H1 (cell line): Measurements from ENCODE around the gene PFKP. TPM values are rescaled to one million over a fixed set of nuclear protein-coding genes. Genes with fewer than 3 reads are reported as not detected.

Experiments
- CTCF ChIA-PET: fragments of 300-600 bp; sonication (Branson Sonifier 250); formaldehyde crosslinking; loops from one replicate; lab custom pipeline; 2021; ENCODE audit not compliant: partially characterized antibody; lab: Charles Lee
- POLR2A ChIA-PET: fragments of 300-600 bp; sonication (Branson Sonifier 250); formaldehyde crosslinking; loops from one replicate; lab custom pipeline; 2021; ENCODE audit warnings: inconsistent platforms; ENCODE audit not compliant: partially characterized antibody; lab: Charles Lee
- DNase-seq, 2 experiments: peaks; one replicate each; pipeline versions ENCODE4 v3.0.0 to v3.0.0-alpha.2; 2010 to 2022; ENCODE audit warnings: low spot score in 2 of 2, low read depth in 1 of 2, mixed read lengths in 1 of 2
- FAIRE-seq: peaks from 2 replicates; lab custom pipeline; 2011; peaks lifted over from hg19 to GRCh38; lab: Jason Lieb, UNC
- H2AFZ ChIP-seq: 2 replicates; pipeline ENCODE4 v1.8.1; 2012; ENCODE audit warnings: low read length, inconsistent platforms
- H2AK5ac ChIP-seq: 2 replicates; pipeline ENCODE4 v1.6.1; 2013; ENCODE audit warnings: low read depth, low read length
- H2BK120ac ChIP-seq: replicated peaks from 2 replicates; pipeline ENCODE3; 2013; ENCODE audit warnings: low read depth, low read length, inconsistent platforms
- H2BK12ac ChIP-seq: 2 replicates; pipeline ENCODE4 v1.6.1; 2013; ENCODE audit warnings: low read depth, low read length
- H2BK15ac ChIP-seq: 2 replicates; pipeline ENCODE4 v1.6.1; 2013; ENCODE audit warnings: low read length
- H2BK20ac ChIP-seq: 2 replicates; pipeline ENCODE4 v1.6.1; 2013; ENCODE audit warnings: low read length
- H2BK5ac ChIP-seq: 2 replicates; pipeline ENCODE4 v1.6.1; 2013; ENCODE audit warnings: low read depth, low read length
- H3K14ac ChIP-seq: 2 replicates; pipeline ENCODE4 v1.6.1; 2013; ENCODE audit warnings: inconsistent platforms; ENCODE audit not compliant: insufficient read length
- H3K18ac ChIP-seq: 2 replicates; pipeline ENCODE4 v1.6.1; 2013; ENCODE audit warnings: low read length; ENCODE audit errors: extremely low read depth
- H3K23ac ChIP-seq: 2 replicates; pipeline ENCODE4 v1.6.1; 2013; ENCODE audit warnings: inconsistent platforms; ENCODE audit not compliant: insufficient read length
- H3K23me2 ChIP-seq: 2 replicates; pipeline ENCODE4 v1.6.1; 2013; ENCODE audit warnings: low read depth, low read length
- H3K27ac ChIP-seq: 2 replicates; pipeline ENCODE4 v1.6.1; 2011; ENCODE audit warnings: low read depth, low read length, inconsistent platforms
- H3K27me3 ChIP-seq, 4 experiments: replicated peaks in 1 of 4; 1 replicate in 1 of 4; 2 replicates in 3 of 4; pipeline versions ENCODE4 v1.6.1 to v1.8.1; 2011 to 2013; ENCODE audit warnings: low read length in 3 of 4, mild to moderate bottlenecking in 3 of 4, inconsistent platforms in 2 of 4, mixed read lengths in 2 of 4, moderate library complexity in 1 of 4; ENCODE audit not compliant: control insufficient read depth in 3 of 4, insufficient read depth in 3 of 4; ENCODE audit errors: extremely low read depth in 1 of 4
- H3K36me3 ChIP-seq, 4 experiments: 2 replicates each; pipeline versions ENCODE4 v1.6.1 to v1.8.1; 2011 to 2013; ENCODE audit warnings: mild to moderate bottlenecking in 4 of 4, low read length in 3 of 4, moderate library complexity in 2 of 4, control low read depth in 1 of 4, inconsistent platforms in 1 of 4; ENCODE audit not compliant: insufficient read depth in 4 of 4, control insufficient read depth in 2 of 4
- H3K4ac ChIP-seq: replicated peaks from 2 replicates; pipeline ENCODE3; 2013; ENCODE audit warnings: low read length, low read depth, mixed read lengths, inconsistent platforms; ENCODE audit not compliant: insufficient read length
- H3K4me1 ChIP-seq, 4 experiments: replicated peaks in 1 of 4; 1 replicate in 1 of 4; 2 replicates in 3 of 4; pipeline versions ENCODE4 v1.6.1 to v1.8.1; 2011 to 2013; ENCODE audit warnings: low read length in 3 of 4, inconsistent platforms in 2 of 4, mixed read lengths in 1 of 4; ENCODE audit not compliant: insufficient read depth in 4 of 4, control insufficient read depth in 3 of 4
- H3K4me2 ChIP-seq, 2 experiments: 2 replicates each; pipeline versions ENCODE4 v1.6.1 to v1.8.1; 2011 to 2013; ENCODE audit warnings: low read depth in 2 of 2, low read length in 2 of 2, control low read depth in 1 of 2, inconsistent platforms in 1 of 2, mild to moderate bottlenecking in 1 of 2; ENCODE audit not compliant: insufficient read depth in 1 of 2
- H3K4me3 ChIP-seq, 4 experiments: fragments of 200-600, 300-600 bp in 1 of 4; sonication (generic), shearing (Covaris generic), sonication (Bioruptor Twin) in 1 of 4; 2 replicates each; pipeline versions ENCODE4 v1.5.1 to v1.8.1; 2011 to 2016; ENCODE audit warnings: low read length in 4 of 4, low read depth in 3 of 4, control low read depth in 2 of 4, inconsistent platforms in 2 of 4, mild to moderate bottlenecking in 2 of 4, mixed read lengths in 1 of 4, moderate library complexity in 1 of 4; ENCODE audit not compliant: insufficient read depth in 2 of 4; ENCODE audit errors: extremely low read depth in 1 of 4
- H3K56ac ChIP-seq: replicated peaks from 2 replicates; pipeline ENCODE3; 2013; ENCODE audit warnings: low read depth, mild to moderate bottlenecking, mixed read lengths, low read length, inconsistent platforms; ENCODE audit not compliant: insufficient read length
- H3K79me1 ChIP-seq: 2 replicates; pipeline ENCODE4 v1.6.1; 2013; ENCODE audit warnings: low read depth, low read length, control low read depth
- H3K79me2 ChIP-seq, 2 experiments: 2 replicates each; pipeline versions ENCODE4 v1.6.1 to v1.8.1; 2012 to 2013; ENCODE audit warnings: low read length in 2 of 2, mild to moderate bottlenecking in 2 of 2, inconsistent platforms in 1 of 2; ENCODE audit not compliant: insufficient read depth in 2 of 2, control insufficient read depth in 1 of 2
- H3K9ac ChIP-seq, 4 experiments: replicated peaks in 1 of 4; 1 replicate in 1 of 4; 2 replicates in 3 of 4; pipeline versions ENCODE4 v1.6.1 to v1.8.1; 2011 to 2013; ENCODE audit warnings: low read depth in 3 of 4, low read length in 3 of 4, control low read depth in 2 of 4, mild to moderate bottlenecking in 2 of 4, moderate library complexity in 2 of 4, inconsistent platforms in 1 of 4; ENCODE audit errors: extremely low read depth in 1 of 4
- H3K9me3 ChIP-seq, 2 experiments: 2 replicates each; pipeline versions ENCODE4 v1.6.1 to v1.8.1; 2012 to 2013; ENCODE audit warnings: mild to moderate bottlenecking in 2 of 2, moderate library complexity in 2 of 2, control low read depth in 1 of 2, inconsistent platforms in 1 of 2, low read depth in 1 of 2, low read length in 1 of 2, mixed read lengths in 1 of 2; ENCODE audit not compliant: insufficient read depth in 2 of 2
- H4K20me1 ChIP-seq, 2 experiments: replicated peaks in 1 of 2; 2 replicates each; pipeline versions ENCODE3 to v1.8.1; 2011 to 2013; ENCODE audit warnings: inconsistent platforms in 2 of 2, low read length in 2 of 2, mild to moderate bottlenecking in 1 of 2; ENCODE audit not compliant: insufficient read depth in 2 of 2, control insufficient read depth in 1 of 2
- H4K5ac ChIP-seq: 2 replicates; pipeline ENCODE4 v1.6.1; 2013; ENCODE audit warnings: low read length, low read depth, mixed read lengths, inconsistent platforms; ENCODE audit not compliant: insufficient read length
- H4K8ac ChIP-seq: 2 replicates; pipeline ENCODE4 v1.8.0; 2013; ENCODE audit warnings: mild to moderate bottlenecking, moderate library complexity, low read length, inconsistent platforms; ENCODE audit not compliant: insufficient read depth; ENCODE audit errors: extremely low read depth
- H4K91ac ChIP-seq: replicated peaks from 2 replicates; pipeline ENCODE3; 2013; ENCODE audit warnings: low read length, mixed read lengths, inconsistent platforms; ENCODE audit not compliant: insufficient read length
- BACH1 ChIP-seq: IDR thresholded peaks from 2 replicates; pipeline ENCODE4 v1.6.1; 2012; ENCODE audit warnings: low read length, improper control_type of control experiment
- CBX5 ChIP-seq: fragments of 300-800, 300-1000 bp; sonication (generic); IDR thresholded peaks from 2 replicates; pipeline ENCODE4 v1.7.1; 2016; ENCODE audit warnings: antibody characterized with exemption, low read length, low read depth
- E2F6 ChIP-seq: IDR thresholded peaks from 2 replicates; pipeline ENCODE4 v1.6.1; 2012; ENCODE audit warnings: inconsistent platforms
- HDAC2 ChIP-seq, 2 experiments: fragments of 300-600 bp in 1 of 2; sonication (generic) in 1 of 2; IDR thresholded peaks; 2 replicates each; pipeline ENCODE4 v1.6.1; 2011 to 2012; ENCODE audit warnings: low read depth in 2 of 2, low read length in 2 of 2, mild to moderate bottlenecking in 2 of 2, moderate library complexity in 2 of 2, borderline replicate concordance in 1 of 2, inconsistent platforms in 1 of 2
- HDAC6 ChIP-seq: IDR thresholded peaks from one replicate; pipeline ENCODE4 v1.7.1; 2012; ENCODE audit warnings: low read depth, mild to moderate bottlenecking, inconsistent platforms, low read length, moderate library complexity
- KDM1A ChIP-seq: fragments of 200-600, 300-600 bp; sonication (generic); IDR thresholded peaks from 2 replicates; pipeline ENCODE4 v1.7.1; 2016; ENCODE audit warnings: mild to moderate bottlenecking, low read length, borderline replicate concordance
- NRF1 ChIP-seq: IDR thresholded peaks from 2 replicates; pipeline ENCODE4 v1.6.1; 2011; ENCODE audit warnings: mild to moderate bottlenecking, low read depth, low read length, improper control_type of control experiment
- POLR2A ChIP-seq, 2 experiments: IDR thresholded peaks; 1 replicate in 1 of 2; 2 replicates in 1 of 2; pipeline ENCODE4 v1.6.1; 2011; ENCODE audit warnings: low read depth in 2 of 2, low read length in 2 of 2, mild to moderate bottlenecking in 2 of 2; ENCODE audit errors: control extremely low read depth in 1 of 2
- SAP30 ChIP-seq: fragments of 300-600 bp; sonication (generic); IDR thresholded peaks from 2 replicates; pipeline ENCODE4 v1.7.1; 2012; ENCODE audit warnings: low read length, moderate library complexity, mild to moderate bottlenecking, inconsistent platforms; ENCODE audit not compliant: insufficient read depth, insufficient replicate concordance
- SUZ12 ChIP-seq: fragments of 200-600 bp; sonication (generic); IDR thresholded peaks from 2 replicates; pipeline ENCODE4 v1.6.1; 2012; ENCODE audit warnings: mild to moderate bottlenecking, inconsistent platforms, low read length, moderate library complexity, mixed read lengths
- ZNF274 ChIP-seq: IDR thresholded peaks from 2 replicates; pipeline ENCODE4 v1.7.0; 2012; ENCODE audit warnings: low read length, borderline replicate concordance; ENCODE audit errors: extremely low read depth
- WGBS, 2 experiments: shearing (Covaris generic) in 1 of 2; methylation state at CpG; one replicate each; pipeline versions ENCODE4 v1.1.6 to v1.1.7; 2013 to 2015; ENCODE audit warnings: low lambda C conversion rate in 2 of 2, mixed read lengths in 2 of 2, inconsistent platforms in 1 of 2, low coverage in 1 of 2, missing lambda C conversion rate in 1 of 2; ENCODE audit not compliant: insufficient replicate concordance in 2 of 2, insufficient coverage in 1 of 2, insufficient read length in 1 of 2; ENCODE audit errors: extremely low coverage in 1 of 2, missing lambda C conversion rate in 1 of 2; 5-methylcytosine and 5-hydroxymethylcytosine counted together
- polyA plus RNA-seq, 7 experiments: library from polyadenylated mRNA; depleted of rRNA in 3 of 7; stranded (reverse) in 5 of 7; unstranded in 2 of 7; fragments of >200 nt in 5 of 7; fragments of 200-250 nt in 2 of 7; gene quantifications; 1 replicate in 5 of 7; 2 replicates in 1 of 7; 4 replicates in 1 of 7; pipeline versions ENCODE4 v1.2.1 to v1.2.3, GENCODE V29; 2011 to 2013; ENCODE audit warnings: missing spikeins in 2 of 7, mixed read lengths in 2 of 7
- total RNA-seq: library from RNA; stranded (reverse); fragmentation: NEBNext Ultra II Directional; extraction: Animal tissue kit (Norgen Biotek cat#: 25700); gene quantifications from 2 replicates; pipeline ENCODE4 v1.2.1, GENCODE V29; 2021

Gene PFKP
- total and polyA plus RNA-seq, 2 of the 8 experiments (the other 6 are each of a cell fraction or from before 2014, with no cell fraction given), result 51.2 to 128 TPM

- Histone ChIP-seq H3K4me1 (peaks cover 0 to 3% (median 0%) of the 10 kb centered on the region in 4 experiments; a peak in 2 of 7 replicates), H3K36me3 (no peaks in the 10 kb centered on the region), H4K8ac (no peak overlapping the region), H3K23ac (no peak overlapping the region), H4K20me1 (no peaks in the 10 kb centered on the region), H3K4me3 (no peak overlapping the region), H2AFZ (no peak overlapping the region), H2AK5ac (no peak overlapping the region; the same call in 1 of the 2 replicates), H3K27me3 (peaks cover 0 to 2% (median 0%) of the 10 kb centered on the region in 4 experiments; a peak in 1 of 7 replicates), H3K56ac (no peak overlapping the region), H2BK12ac (peak overlapping the region; percentile 55; the same call in 1 of the 2 replicates), H3K79me1 (no peaks in the 10 kb centered on the region), H3K23me2 (no peaks in the 10 kb centered on the region), H3K79me2 (no peaks in the 10 kb centered on the region), H4K5ac (no peak overlapping the region), H3K9ac (no peak overlapping the region), H3K27ac (no peak overlapping the region), H2BK5ac (no peak overlapping the region), H4K91ac (no peak overlapping the region), H3K4me2 (no peak overlapping the region), H3K9me3 (peaks cover 0 to 3% of the 10 kb centered on the region in 2 experiments; a peak in 1 of 4 replicates), H3K18ac (no peak overlapping the region), H2BK20ac (peak overlapping the region; percentile 93; the same call in 1 of the 2 replicates), H3K4ac (no peak overlapping the region), H2BK15ac (no peak overlapping the region), H2BK120ac (no peak overlapping the region), H3K14ac (no peak overlapping the region)
- CTCF ChIA-PET, result interaction anchor here (1.0 to 4.6 kb wide), 4 partner anchors 10 to 126 kb away, joined by 3 to 23 read pairs (median 4); no protein-coding TSS in a partner anchor
- no peak for TF ChIP-seq CBX5
- TF ChIP-seq BACH1, result no peak
- no peak for TF ChIP-seq POLR2A (IDR thresholded peaks at IDR 0.05; ENCODE audit: control extremely low read depth in 1 of 2, low read depth in 2 of 2, low read length in 2 of 2)
- peak; percentile 92 for TF ChIP-seq KDM1A
- TF ChIP-seq HDAC2 (IDR thresholded peaks at IDR 0.05; ENCODE audit: borderline replicate concordance in 1 of 2, low read depth in 2 of 2, low read length in 2 of 2), result peak in 1 of 2 experiments; percentile 83; a peak in 1 of 4 replicates
- TF ChIP-seq E2F6, result no peak
- no peak for TF ChIP-seq ZNF274
- no peak for TF ChIP-seq SAP30
- no peak for TF ChIP-seq NRF1
- TF ChIP-seq SUZ12, result no peak
- TF ChIP-seq HDAC6, result no peak
- POLR2A ChIA-PET, result interaction anchor here (0.6 to 1.4 kb wide), 5 partner anchors 10 to 948 kb away, joined by 3 to 5 read pairs (median 4); no protein-coding TSS in a partner anchor
- DNase-seq (no peak), FAIRE-seq (no peak)
- WGBS, 2 experiments, result 77% methylated on average over 6 of the region's 6 CpGs; no CpG with 5 or more reads in 1 of the 2 experiments
These were observed 13.0 kb upstream of the PFKP start for GRCh38 chr10:3054183-3054850.
